HG02571 (cell line): ENCODE measurements around the gene SULF2.

ENCODE experiments used
- ATAC-seq: cut with Tn5 transposase; IDR thresholded peaks from one replicate; pipeline ENCODE4 v1.9.1; 2021; ENCODE audit warnings: mild to moderate bottlenecking, moderate library complexity; ENCODE audit not compliant: unreplicated experiment

Gene SULF2

GRCh38 chr20:47612670-47613069 is 172.6 kb downstream of the SULF2 start:
- no peak for ATAC-seq

GRCh38 chr20:47611785-47612184 is 173.5 kb downstream of the SULF2 start:
- no peak for ATAC-seq

GRCh38 chr20:47610945-47611250 is 174.4 kb downstream of the SULF2 start:
- no peak for ATAC-seq

GRCh38 chr20:47610247-47610944 is 174.9 kb downstream of the SULF2 start:
- ATAC-seq, result no peak

- no peak for ATAC-seq
Observed at GRCh38 chr20:47609001-47609400, 176.3 kb downstream of the SULF2 start.
